Measurements from ENCODE around the gene PIK3CA.

DNA sequence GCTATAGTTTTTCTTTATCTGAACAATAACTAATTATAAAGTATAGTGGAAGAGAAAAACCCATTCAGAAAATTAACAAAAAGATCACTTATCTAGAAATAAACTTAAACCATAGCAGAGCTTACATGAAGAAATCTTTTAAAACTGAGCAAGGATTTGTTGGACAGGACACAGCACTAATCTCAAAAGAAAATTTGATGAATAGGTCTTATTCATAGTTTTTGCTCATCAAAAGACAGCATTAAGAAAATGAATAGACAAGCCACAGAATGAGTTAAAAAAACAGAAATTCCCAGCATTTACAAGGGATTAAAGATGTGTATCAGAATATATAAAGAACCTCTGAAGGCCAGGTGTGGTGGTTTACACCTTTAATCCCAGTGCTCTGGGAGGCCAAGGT lies 29.5 kb downstream of the PIK3CA start:
- TF ChIP-seq POLR2A (IDR thresholded peaks at IDR 0.05), result no peak
- TF ChIP-seq, protein P1, sequence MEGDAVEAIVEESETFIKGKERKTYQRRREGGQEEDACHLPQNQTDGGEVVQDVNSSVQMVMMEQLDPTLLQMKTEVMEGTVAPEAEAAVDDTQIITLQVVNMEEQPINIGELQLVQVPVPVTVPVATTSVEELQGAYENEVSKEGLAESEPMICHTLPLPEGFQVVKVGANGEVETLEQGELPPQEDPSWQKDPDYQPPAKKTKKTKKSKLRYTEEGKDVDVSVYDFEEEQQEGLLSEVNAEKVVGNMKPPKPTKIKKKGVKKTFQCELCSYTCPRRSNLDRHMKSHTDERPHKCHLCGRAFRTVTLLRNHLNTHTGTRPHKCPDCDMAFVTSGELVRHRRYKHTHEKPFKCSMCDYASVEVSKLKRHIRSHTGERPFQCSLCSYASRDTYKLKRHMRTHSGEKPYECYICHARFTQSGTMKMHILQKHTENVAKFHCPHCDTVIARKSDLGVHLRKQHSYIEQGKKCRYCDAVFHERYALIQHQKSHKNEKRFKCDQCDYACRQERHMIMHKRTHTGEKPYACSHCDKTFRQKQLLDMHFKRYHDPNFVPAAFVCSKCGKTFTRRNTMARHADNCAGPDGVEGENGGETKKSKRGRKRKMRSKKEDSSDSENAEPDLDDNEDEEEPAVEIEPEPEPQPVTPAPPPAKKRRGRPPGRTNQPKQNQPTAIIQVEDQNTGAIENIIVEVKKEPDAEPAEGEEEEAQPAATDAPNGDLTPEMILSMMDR (IDR thresholded peaks at IDR 0.05), result no peak
